Measurements from ENCODE around the gene PMEPA1. TPM values are rescaled to one million over a fixed set of nuclear protein-coding genes. Genes with fewer than 3 reads are reported as not detected.
A peak's percentile ranks its signal among the peaks of the same experiment; 100 is the strongest.

The PMEPA1 gene
- total and polyA plus RNA-seq, 10 donors: 4.8 to 15.7 (median 9.2) TPM

GRCh38 chr20:57652606-57653545 is 56.9 kb downstream of the PMEPA1 start:
- no peaks in the 10 kb centered on the region for H3K27me3 ChIP-seq (replicated peaks in 1 of 7)
- H3K27ac ChIP-seq: no peak overlapping the region
- H3K36me3 ChIP-seq: peaks cover 0 to 61% (median 22%) of the 10 kb centered on the region in 6 donors
- intact Hi-C loops (cut with DNase I; ENCODE audit: low total_unique reads): loop anchor here (5.0 to 10.0 kb wide), 3 partner anchors 48 to 524 kb away; no protein-coding TSS in a partner anchor
- peaks cover 0 to 27% (median 12%) of the 10 kb centered on the region in 6 donors for H3K4me1 ChIP-seq
- no peak overlapping the region for H3K4me3 ChIP-seq
- 82 to 92% (median 87%) methylated on average over 22 to 28 of the region's 28 CpGs for WGBS, 5 donors
- TF ChIP-seq CTCF (IDR thresholded peaks at IDR 0.05 in 8 of 11, conservative IDR thresholded peaks at IDR 0.05 in 3 of 11) (no peak), POLR2AphosphoS5 (IDR thresholded peaks at IDR 0.05) (no peak), POLR2A (IDR thresholded peaks at IDR 0.05) (no peak)
- no peaks in the 10 kb centered on the region for H3K9me3 ChIP-seq
- peak; percentile 71 for DNase-seq

GRCh38 chr20:57651881-57652605 is 57.8 kb downstream of the PMEPA1 start:
- DNase-seq: peak; percentile 72
- Histone ChIP-seq H3K9me3 (no peaks in the 10 kb centered on the region), H3K4me1 (peaks cover 0 to 18% (median 6%) of the 10 kb centered on the region in 6 donors), H3K27ac (no peak overlapping the region), H3K27me3 (replicated peaks in 1 of 7) (no peaks in the 10 kb centered on the region), H3K4me3 (no peak overlapping the region), H3K36me3 (peaks cover 0 to 52% (median 21%) of the 10 kb centered on the region in 6 donors)
- TF ChIP-seq POLR2AphosphoS5 (IDR thresholded peaks at IDR 0.05) (no peak), POLR2A (IDR thresholded peaks at IDR 0.05) (no peak), CTCF (IDR thresholded peaks at IDR 0.05 in 8 of 11, conservative IDR thresholded peaks at IDR 0.05 in 3 of 11) (no peak)
- intact Hi-C loops (cut with DNase I; ENCODE audit: low total_unique reads): loop anchor here (5.0 to 10.0 kb wide), 3 partner anchors 47 to 525 kb away; no protein-coding TSS in a partner anchor
- WGBS, 5 donors: 94 to 97% (median 95%) methylated on average over 35 to 50 of the region's 50 CpGs

GRCh38 chr20:57650756-57651483 is 58.9 kb downstream of the PMEPA1 start:
- peak; percentile 61 for DNase-seq
- TF ChIP-seq CTCF (IDR thresholded peaks at IDR 0.05 in 8 of 11, conservative IDR thresholded peaks at IDR 0.05 in 3 of 11): no peak
- TF ChIP-seq POLR2AphosphoS5 (IDR thresholded peaks at IDR 0.05): no peak
- TF ChIP-seq POLR2A (IDR thresholded peaks at IDR 0.05): no peak
- WGBS, 5 donors: 87 to 93% (median 92%) methylated on average over 23 of the region's 23 CpGs
- peaks cover 0 to 15% (median 6%) of the 10 kb centered on the region in 6 donors for H3K4me1 ChIP-seq
- peaks cover 0 to 5% (median 0%) of the 10 kb centered on the region in 8 donors for H3K9me3 ChIP-seq
- intact Hi-C loops (cut with DNase I; ENCODE audit: low total_unique reads): loop anchor here (5.0 to 10.0 kb wide), 3 partner anchors 46 to 526 kb away; no protein-coding TSS in a partner anchor
- H3K36me3 ChIP-seq: peaks cover 0 to 41% (median 17%) of the 10 kb centered on the region in 6 donors
- no peak overlapping the region for H3K27ac ChIP-seq
- H3K4me3 ChIP-seq: no peak overlapping the region
- H3K27me3 ChIP-seq (replicated peaks in 1 of 7): no peaks in the 10 kb centered on the region
